ENCODE results near the gene FTO. TPM values are rescaled to one million over a fixed set of nuclear protein-coding genes. Genes with fewer than 3 reads are reported as not detected.

Gene FTO
- polyA plus RNA-seq, 3 donors = 16.8 to 51.0 (median 37.7) TPM

- Histone ChIP-seq H3K4me1 (ENCODE audit: control insufficient read depth in 1 of 2, insufficient read depth in 2 of 2, low read length in 2 of 2) (no peaks in the 10 kb centered on the region), H2AFZ (ENCODE audit: insufficient read depth, low read depth, low read length, poor library complexity, severe bottlenecking) (no peak overlapping the region), H3K9me3 (replicated peaks in 1 of 2; ENCODE audit: control insufficient read depth in 1 of 2, insufficient read depth in 1 of 2, low read length in 2 of 2) (no peaks in the 10 kb centered on the region), H3K27ac (ENCODE audit: low read depth in 1 of 2, low read length in 2 of 2) (no peak overlapping the region), H3K36me3 (replicated peaks in 1 of 2; ENCODE audit: control insufficient read depth in 1 of 2, insufficient read depth in 2 of 2, low read length in 2 of 2) (no peaks in the 10 kb centered on the region), H3K79me2 (ENCODE audit: insufficient read depth, low read length) (no peaks in the 10 kb centered on the region), H3K27me3 (ENCODE audit: control insufficient read depth in 2 of 2, insufficient read depth in 2 of 2, low read length in 2 of 2) (no peaks in the 10 kb centered on the region), H3K4me3 (replicated peaks in 1 of 3; ENCODE audit: low read depth in 2 of 3, low read length in 3 of 3) (no peak overlapping the region), H4K20me1 (ENCODE audit: insufficient read depth, low read length) (no peaks in the 10 kb centered on the region), H3K9ac (ENCODE audit: insufficient read depth, low read length, poor library complexity, severe bottlenecking) (no peak overlapping the region), H3K4me2 (replicated peaks; ENCODE audit: extremely low read depth, low read length, poor library complexity, severe bottlenecking) (no peak overlapping the region)
- Mint-ChIP-seq H3K27me3 (ENCODE audit: low read depth in 3 of 3) (no peaks in the 10 kb centered on the region), H3K36me3 (no peaks in the 10 kb centered on the region), H3K27ac (no peak overlapping the region), H3K4me3 (no peak overlapping the region), H3K4me1 (no peaks in the 10 kb centered on the region), H3K9me3 (no peaks in the 10 kb centered on the region)
- no peak for DNase-seq
- WGBS (ENCODE audit: insufficient coverage) = no CpG with 5 or more reads among the region's 2 CpGs
- intact Hi-C loops (cut with micrococcal nuclease) = no loop called here
- no peak for TF ChIP-seq CTCF (IDR thresholded peaks at IDR 0.05)
Observed at GRCh38 chr16:53690771-53691170, 13.2 kb upstream of the FTO start.

- WGBS (ENCODE audit: insufficient coverage) = 100% methylated on average over 1 of the region's 5 CpGs
Observed at GRCh38 chr16:53692146-53692545, 11.8 kb upstream of the FTO start.

More at GRCh38 chr16:53692146-53692545, 11.8 kb upstream of the FTO start:
- no peak overlapping the region for H3K27ac ChIP-seq (ENCODE audit: low read depth in 1 of 2, low read length in 2 of 2)
- no peaks in the 10 kb centered on the region for H3K4me1 Mint-ChIP-seq
- H3K9ac ChIP-seq (ENCODE audit: insufficient read depth, low read length, poor library complexity, severe bottlenecking) = no peak overlapping the region
- H3K36me3 ChIP-seq (replicated peaks in 1 of 2; ENCODE audit: control insufficient read depth in 1 of 2, insufficient read depth in 2 of 2, low read length in 2 of 2) = no peaks in the 10 kb centered on the region
- intact Hi-C loops (cut with micrococcal nuclease) = no loop called here
- TF ChIP-seq CTCF (IDR thresholded peaks at IDR 0.05) = no peak
- H3K79me2 ChIP-seq (ENCODE audit: insufficient read depth, low read length) = no peaks in the 10 kb centered on the region
- no peaks in the 10 kb centered on the region for H3K9me3 ChIP-seq (replicated peaks in 1 of 2; ENCODE audit: control insufficient read depth in 1 of 2, insufficient read depth in 1 of 2, low read length in 2 of 2)
- no peak overlapping the region for H3K4me3 ChIP-seq (replicated peaks in 1 of 3; ENCODE audit: low read depth in 2 of 3, low read length in 3 of 3)
- no peaks in the 10 kb centered on the region for H4K20me1 ChIP-seq (ENCODE audit: insufficient read depth, low read length)
- no peaks in the 10 kb centered on the region for H3K27me3 Mint-ChIP-seq (ENCODE audit: low read depth in 3 of 3)
- H3K4me3 Mint-ChIP-seq = no peak overlapping the region
- H3K27ac Mint-ChIP-seq = no peak overlapping the region
- no peak overlapping the region for H3K4me2 ChIP-seq (replicated peaks; ENCODE audit: extremely low read depth, low read length, poor library complexity, severe bottlenecking)
- no peaks in the 10 kb centered on the region for H3K36me3 Mint-ChIP-seq
- DNase-seq = no peak
- H2AFZ ChIP-seq (ENCODE audit: insufficient read depth, low read depth, low read length, poor library complexity, severe bottlenecking) = no peak overlapping the region
- no peaks in the 10 kb centered on the region for H3K27me3 ChIP-seq (ENCODE audit: control insufficient read depth in 2 of 2, insufficient read depth in 2 of 2, low read length in 2 of 2)
- H3K9me3 Mint-ChIP-seq = peaks cover 1 to 5% (median 3%) of the 10 kb centered on the region in 7 donors
- H3K4me1 ChIP-seq (ENCODE audit: control insufficient read depth in 1 of 2, insufficient read depth in 2 of 2, low read length in 2 of 2) = no peaks in the 10 kb centered on the region

Measured in CD14-positive monocyte (primary cell).